GM18909 (cell line): ENCODE measurements around the gene FOXN1.

Experiments
- ATAC-seq: cut with Tn5 transposase; IDR thresholded peaks from one replicate; pipeline ENCODE4 v1.9.1; 2021; ENCODE audit warnings: mild to moderate bottlenecking; ENCODE audit not compliant: unreplicated experiment, poor library complexity

The FOXN1 gene

DNA sequence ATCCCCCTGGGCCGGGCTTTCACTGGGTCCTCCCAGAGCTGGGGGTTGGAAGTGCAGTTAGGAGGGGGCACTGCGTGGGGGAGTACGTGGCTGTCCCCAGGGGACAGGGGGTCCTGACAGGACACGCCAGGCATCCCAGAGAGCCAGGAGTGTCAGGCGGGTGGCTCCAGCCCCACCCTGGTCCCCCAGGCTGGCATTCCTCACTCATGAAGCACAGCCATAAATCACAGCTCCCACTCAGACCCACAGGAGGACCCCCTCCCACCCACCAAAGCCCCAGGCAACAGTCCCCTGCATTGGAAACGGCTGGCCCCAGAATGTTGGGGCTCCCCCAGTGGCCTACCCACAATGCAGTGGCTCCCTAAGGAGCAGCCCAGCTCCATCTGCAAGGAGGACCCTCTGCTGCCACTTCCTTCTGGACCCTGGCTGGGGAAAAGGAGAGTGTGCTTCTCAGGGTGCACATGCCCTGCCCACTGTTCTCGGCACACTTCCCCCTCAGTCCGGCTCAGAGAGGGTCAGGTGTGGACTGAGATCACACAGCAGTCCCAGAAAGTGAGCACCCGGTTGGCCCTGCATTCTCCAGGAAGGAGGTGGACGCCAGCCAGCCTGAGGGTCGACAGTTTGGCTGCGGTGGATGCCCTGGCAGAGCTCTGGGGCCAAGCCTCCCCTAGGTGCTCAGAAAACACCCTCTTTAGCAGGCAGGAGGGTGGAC lies 7.3 kb upstream of the FOXN1 start:
- no peak for ATAC-seq

DNA sequence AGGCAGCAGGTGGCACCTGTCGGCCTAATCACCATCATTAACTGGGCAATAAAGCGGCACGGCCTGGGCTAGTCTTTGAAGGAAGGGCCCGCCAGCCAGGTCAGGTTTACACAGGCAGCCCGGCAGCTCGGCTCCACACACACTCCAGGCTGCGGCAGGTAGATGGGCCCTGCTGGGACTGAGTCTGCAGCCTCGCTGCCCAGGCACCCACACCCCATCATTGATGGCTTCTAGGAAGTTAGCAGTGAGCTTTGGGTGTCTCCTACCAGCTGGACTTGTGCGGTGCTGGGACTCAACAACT lies 6.8 kb upstream of the FOXN1 start:
- ATAC-seq = no peak

DNA sequence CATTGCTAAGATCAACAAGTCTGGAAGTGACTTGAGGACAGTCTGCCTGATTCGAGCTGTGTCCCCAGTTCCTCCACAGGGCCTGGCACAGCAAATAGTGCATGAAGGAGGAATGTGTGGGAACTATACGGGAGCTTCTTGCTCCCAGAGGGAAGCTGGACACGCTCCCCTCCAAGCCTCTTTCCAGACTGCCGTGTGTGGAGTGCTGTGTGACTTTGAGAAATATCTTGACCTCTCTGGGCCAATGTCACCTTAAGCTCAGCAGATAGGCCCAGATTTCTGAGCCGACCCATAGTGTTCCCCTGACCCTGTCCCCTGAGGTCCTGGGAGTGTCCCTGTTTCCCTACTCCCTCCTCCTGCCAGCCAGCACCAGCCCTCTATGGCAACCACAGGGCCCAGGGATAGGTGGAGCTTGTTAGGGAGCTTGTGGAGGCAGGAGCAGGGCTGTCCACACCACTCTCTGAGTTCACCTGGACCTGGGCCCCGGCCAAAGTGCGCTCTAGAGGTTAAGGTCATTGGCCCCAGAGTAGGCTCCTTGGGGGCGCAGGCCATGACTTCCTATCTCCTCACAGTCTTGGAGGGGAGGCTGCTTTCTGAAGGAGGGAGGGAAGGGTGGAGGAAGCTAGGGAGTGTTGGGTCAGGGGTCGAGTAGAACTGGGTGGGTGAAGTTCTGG lies 6.3 kb upstream of the FOXN1 start:
- ATAC-seq = no peak

DNA sequence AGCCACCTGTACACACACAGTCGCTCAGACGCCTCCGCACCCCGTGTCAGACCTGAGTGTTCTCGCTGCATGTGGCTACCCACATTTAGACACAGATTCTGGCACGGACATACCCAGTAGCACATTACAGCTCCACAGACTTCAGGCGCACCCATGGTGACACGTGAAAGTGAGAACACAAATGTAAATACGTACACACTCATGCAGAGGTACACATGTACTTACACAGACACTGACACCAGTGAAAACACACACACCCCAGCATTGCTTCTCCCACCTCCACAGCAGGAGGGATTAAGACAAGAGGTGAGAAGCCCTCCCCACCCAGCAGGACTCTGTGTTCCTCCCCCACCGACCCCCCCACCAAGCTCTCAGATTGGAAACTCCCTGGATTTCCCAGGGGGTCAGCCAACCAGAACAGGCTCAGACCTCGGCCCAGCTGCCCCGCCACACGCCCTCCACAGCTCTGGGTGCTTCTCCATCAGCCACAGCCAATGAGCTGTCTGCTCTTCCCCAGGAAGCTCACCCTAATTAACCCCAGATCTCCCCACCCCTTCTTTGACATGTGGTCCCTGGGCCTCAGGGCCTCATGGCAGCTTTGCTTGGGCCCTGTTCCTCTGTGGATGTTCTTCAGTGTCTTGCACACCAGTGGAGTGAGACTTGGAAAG lies 5.3 kb upstream of the FOXN1 start:
- peak; percentile 53 for ATAC-seq

DNA sequence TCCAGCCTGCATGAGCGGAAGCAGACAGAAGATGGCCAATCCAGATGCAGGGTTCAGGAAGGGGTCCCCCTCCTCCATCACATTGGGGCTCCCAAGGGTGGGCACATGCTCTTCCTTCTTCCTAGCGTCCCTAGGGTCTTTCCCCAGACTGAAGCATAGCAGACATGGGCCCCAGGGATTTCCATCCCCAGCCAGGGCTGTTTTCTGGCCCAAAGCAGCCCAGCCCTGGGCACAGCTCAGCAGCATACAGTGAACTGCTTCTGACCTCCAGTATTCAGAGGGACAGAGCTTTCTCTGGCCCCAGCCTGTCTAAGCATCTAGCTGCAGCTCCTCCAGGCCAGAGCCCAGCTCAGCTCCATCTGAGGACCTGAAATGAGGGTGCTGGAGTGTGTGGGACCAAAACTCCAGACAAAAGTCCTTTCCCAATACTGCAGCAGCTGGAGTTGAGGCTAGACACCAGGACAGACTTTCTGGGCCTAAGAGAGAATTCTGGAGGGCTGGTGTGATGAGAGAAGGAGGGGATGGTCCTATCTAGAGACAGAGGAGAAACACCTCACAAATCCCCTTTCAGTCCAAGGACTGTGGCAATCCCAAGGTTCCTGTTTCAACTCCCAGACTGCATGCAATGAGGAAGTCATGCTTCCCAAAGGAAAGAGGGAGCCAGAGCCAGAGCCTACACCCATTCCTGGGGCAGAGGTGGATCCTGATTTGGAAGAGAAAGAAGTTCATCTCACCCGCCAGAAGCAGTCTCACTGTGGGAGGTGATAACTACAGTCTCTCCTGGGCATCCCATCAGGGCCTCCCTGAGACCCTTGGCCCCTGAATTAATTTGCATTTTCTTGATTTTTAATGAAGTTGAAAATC lies 4.5 kb upstream of the FOXN1 start:
- no peak for ATAC-seq

DNA sequence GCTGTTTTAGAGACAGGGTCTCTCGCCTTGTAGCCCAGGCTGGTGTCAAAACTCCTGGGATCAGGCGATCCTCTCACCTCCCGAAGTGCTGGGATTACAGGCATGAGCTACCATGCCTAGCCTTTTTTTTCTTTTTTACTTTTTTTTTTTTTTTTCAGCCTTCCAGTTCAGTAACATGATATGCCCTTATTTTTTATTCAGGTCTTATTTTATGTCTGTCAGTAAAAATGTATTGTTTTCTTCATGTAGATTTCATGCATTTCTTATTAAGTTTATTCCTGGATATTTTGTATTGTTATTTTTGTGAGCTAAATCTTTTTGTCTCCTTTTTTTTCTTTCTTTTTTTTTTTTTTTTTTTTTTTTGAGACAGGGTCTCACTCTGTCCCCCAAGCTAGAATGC lies 2.7 kb upstream of the FOXN1 start:
- ATAC-seq = no peak

DNA sequence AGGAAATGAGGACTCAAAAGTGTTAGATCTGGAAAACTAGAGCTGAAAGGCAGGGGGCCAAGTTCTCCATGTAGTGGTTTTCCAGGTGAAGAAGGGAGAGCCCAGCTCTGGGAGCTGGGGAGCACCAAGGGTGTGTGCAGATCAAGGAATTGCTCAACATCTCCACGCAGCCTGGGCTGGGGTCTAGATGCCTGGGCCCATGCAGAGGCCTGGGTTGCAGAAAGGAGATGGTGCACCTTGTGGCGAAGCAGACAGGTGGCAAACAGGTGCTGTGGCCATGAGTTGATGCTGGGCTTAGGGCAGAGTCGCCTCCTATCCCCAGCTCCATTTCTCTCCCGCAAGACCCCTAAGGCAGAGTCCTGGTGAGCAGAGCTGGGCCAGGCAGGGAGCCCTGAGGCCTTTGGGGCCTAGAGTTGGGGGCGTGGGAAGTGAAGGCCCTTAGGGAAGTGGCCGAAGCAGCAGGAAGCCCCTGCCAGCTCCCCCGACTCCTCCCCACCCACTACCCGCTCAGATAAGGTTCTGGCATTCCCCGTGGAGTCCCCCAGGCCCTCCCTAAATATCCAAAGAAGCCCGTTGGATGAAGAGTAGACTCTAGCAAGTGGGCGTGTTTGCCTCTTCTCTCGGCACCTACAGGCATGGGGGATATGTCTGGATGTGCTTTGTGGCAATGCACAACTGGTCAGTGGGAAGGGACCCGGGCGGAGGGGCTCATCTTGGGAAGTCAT lies 777 bp downstream of the FOXN1 start:
- ATAC-seq = no peak

DNA sequence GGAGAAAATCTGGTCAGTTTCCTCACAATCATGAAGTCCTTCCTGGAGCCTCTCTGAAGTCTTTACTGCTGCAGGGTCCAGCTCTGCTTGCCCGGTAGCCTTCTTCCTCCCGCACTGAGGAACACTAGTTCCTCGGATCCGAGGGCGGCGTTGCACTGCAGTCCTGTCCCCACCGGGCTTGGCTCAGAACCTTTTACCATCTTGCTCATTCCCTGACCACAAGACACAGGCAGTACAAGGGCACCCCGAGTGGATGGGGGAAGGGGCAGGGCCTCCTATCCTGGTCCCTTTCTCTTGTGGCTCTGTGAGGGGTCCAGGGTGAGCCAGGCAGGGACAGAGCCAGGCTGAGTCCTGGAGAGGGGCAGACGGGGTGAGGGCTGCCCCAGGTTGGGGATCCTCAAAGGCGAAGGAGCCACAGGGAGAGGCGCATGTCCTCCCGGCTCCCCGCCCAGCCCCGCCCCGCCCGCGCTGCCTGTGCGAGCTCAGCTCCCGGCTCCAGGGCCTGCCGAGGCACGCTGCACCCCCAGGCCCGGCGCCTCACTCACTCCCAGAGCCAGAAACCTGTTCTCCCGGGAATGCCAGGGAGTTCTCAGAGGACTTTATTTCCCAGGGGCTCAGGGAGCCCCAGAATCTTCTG lies 1.5 kb downstream of the FOXN1 start:
- ATAC-seq = no peak

DNA sequence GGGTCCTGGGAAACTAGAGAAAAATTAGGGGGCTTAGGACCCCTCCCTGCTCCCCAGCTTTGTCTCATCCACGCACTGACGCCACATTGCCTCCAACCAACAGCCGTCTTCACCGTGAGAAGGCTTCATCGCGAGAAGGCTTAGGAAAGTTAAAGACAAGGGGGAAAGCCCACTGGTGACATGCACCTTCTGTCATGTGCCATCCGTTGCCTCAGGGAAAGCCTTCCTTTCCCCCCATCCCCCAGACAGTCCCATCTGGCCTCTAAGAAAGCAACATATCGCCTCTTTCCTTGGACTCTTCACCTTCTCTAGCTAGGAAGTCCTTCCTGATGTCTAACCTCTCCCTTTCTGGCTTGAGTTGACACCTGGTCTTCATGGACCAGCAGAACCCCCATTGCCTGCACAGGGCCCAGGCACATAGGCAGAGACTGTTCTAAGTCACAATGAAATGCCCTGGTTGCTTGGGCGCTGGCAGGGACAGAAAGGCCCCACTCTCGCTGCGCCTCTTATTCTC lies 2.1 kb downstream of the FOXN1 start:
- no peak for ATAC-seq

DNA sequence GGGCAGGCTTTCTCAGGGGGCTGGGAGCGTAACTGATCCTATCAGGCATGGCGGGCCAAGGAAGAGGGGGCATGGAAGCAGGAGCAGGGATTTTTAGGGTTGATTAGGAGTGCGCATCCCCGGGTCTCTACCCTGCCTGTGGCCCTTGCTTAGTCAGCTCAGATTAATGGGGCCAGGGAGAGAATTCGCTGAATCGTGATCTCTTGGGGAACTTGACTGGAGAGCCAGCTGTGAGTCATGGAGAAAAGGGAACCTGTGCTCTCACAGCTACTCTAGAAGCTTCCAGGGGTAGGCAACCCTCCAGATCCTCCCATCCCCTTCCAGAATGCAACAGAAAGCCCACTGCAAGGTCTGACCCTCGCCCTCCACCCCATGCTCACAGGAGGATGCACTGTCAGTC lies 3.6 kb downstream of the FOXN1 start:
- ATAC-seq = no peak

DNA sequence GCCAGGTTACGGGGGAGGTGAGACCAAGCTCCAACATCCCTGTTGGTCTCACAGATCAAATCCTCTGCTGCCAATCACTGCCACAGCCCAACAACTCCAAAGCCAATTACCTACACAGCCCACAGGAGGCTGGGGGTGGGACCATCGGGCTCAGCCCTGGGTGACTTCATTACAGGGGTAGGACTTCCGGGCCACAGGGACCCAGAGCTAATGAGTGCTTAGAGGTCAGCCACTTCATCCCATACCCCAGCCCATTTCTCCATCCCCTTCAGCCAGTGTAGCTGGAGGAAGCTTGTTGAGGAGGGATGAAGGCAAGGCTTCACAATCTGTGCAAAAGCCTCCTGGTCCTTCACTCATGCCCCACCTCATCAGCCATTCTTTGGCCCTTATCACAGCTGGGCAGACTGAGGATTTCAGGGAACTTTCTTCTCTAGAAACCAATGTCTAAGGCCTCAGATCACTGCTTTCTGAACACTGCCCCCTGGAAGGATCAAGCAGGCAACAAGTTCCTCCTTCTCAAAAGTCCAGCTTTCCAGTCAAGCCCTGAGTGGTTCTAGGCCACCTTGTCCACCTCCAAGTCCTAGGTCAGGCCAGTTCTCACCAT lies 5.8 kb downstream of the FOXN1 start:
- no peak for ATAC-seq

DNA sequence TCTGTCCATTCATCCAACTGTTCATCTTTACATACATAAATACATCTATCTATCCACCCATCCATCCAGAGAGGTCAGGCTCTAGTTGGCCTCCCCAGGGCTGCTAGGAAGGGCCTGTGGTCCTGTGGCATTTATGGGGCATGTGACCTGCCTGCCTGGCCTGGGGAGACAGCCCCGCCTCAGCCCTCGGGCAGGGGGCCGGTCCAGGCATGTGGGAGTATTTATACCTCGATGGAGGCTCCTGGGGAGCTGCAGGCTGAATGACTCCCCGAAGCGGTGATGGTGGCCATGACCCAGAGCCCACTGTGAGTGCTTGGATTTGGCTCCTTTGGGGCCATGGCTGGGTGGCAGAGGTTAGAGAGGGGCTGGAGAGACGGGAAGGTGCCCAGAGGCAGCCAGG lies 7.3 kb downstream of the FOXN1 start:
- ATAC-seq = no peak

DNA sequence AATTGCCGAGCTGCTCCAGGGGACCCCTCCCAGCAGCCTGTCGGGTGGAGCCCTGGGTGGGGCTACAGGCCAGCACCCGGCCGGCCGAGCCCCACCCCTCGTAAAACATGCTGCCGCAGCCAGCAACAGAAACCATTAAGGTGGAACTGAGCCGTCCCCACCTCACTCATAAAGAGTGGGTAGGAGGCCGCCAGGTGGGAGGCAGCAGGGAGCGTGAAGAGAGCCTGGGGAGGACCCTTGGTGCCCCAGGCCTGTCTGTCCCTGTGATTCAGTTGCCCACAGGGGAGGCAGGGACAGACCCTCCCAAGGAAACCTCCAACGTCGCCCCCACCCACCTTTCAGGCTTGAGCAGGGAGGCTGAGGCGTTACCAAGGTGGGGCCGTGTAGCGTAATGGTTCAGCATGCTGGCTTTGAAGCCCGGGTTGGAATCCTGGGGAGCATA lies 8.4 kb downstream of the FOXN1 start:
- no peak for ATAC-seq

DNA sequence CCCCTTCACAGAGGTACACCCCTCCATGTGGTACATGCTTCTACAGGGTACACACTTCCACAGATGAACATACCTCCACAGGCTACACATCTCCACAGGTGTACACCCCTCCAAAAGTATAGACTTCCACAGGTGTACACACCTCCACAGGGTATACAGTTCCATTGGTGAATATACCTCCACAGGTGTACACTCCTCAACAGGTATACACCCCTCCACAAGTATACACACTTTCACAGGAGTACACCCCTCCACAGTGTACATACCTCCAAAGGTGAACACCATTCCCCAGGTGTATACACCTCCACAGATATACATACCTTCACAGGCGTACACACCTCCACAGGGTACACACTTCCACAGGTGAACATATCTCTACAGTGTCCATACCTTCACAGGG lies 9.4 kb downstream of the FOXN1 start:
- ATAC-seq = no peak

DNA sequence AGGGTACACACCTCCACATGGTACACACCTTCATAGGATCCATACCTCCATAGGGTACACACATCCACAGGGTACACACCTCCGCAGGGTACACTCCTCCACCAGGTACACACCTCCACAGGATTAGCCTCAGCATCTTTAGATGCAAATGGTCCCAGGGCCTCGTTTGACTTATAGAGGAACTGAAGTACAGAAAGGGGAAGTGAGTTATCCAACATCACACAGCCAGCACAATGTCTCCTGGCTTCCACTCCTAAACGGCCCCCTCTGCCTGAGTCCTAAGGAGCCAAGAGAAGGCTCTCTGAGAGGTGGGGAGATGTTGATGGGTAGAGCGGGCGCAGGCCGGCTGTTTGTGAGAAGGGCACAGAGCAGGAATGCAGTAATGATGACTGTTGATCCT lies 12.0 kb downstream of the FOXN1 start:
- ATAC-seq = no peak

DNA sequence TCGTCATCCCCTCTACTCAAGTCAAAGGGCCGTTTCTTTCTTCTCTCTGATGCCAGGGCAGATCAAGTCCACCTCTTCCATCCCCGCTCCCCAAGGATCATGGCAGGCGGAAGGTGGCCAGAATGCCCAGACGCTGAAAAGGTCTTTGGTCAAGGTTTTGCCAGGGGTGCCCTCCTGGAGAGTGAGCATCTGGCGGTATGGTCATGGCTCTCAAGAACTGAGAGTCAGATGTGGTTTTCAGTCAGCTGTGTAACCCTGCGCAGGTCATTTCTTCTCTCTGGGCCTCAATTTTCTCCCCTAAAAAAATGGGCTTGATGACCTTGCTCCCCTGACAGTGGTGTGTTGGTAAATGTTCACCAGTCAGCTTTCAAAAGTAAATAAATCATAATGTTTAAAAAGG lies 12.4 kb downstream of the FOXN1 start:
- ATAC-seq = no peak

DNA sequence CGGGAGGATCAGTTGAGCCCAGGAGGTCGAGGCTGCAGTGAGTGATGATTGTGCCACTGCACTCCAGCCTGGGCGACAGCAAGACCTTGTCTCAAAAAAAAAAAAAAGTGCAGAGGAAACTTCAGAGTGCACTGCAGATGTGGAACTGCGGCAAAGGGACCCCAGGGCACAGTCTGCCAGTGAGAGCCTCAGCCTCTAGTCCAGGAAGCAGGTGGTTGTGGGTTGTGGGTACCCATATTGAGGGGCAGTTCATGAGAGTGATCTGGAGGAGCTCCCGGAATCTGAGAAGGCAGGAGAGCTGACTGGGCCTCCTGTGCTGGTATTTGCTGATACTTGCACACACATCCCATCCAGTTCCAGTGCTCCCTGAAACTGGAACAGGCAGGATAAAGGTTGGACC lies 13.1 kb downstream of the FOXN1 start:
- no peak for ATAC-seq

DNA sequence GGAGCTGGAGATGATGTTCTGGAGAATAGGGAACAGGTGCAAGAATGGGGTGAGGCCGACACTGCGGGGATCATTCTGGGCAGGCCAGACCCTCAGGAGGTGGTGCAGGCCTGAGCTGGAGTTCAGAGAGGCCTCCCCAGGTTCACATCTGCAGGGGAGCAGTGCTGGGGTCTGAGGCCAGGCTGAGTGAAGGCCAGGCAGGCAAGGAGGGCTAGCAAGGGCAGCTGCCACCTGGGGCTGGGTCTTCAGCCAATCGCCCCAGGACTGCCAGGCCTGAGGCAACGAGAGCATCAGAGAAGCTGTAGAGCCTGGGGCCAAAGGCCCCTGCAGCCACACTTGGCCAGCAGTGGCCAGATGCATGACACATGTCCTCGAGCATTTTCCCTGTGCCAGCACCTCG lies 14.5 kb downstream of the FOXN1 start:
- ATAC-seq = no peak
